GM23338 (cell line): ENCODE data around the gene RPAP2. TPM values are rescaled to one million over a fixed set of nuclear protein-coding genes. Genes with fewer than 3 reads are reported as not detected.

Experiments used
- ATAC-seq: fragments of 200-7000 bp; cut with Tn5 transposase; 3 replicates; pipeline ENCODE4 v1.9.1; 2020
- DNase-seq: peaks from one replicate; pipeline ENCODE4 v3.0.0-alpha.2; 2015; ENCODE audit warnings: low spot score
- H2AFZ ChIP-seq: fragments of 200-600 bp; sonication (generic); 2 replicates; pipeline ENCODE4 v1.8.0; 2016; ENCODE audit warnings: antibody characterized with exemption, mild to moderate bottlenecking, moderate library complexity
- H3F3A ChIP-seq: fragments of 200-600 bp; sonication (generic); replicated peaks from 2 replicates; pipeline ENCODE4 v1.8.0; 2017; ENCODE audit warnings: antibody characterized with exemption, mixed run types, low read depth
- H3K27ac ChIP-seq: fragments of 200-600 bp; sonication (generic); 2 replicates; pipeline ENCODE4 v1.6.1; 2016; ENCODE audit warnings: low read depth
- H3K27me3 ChIP-seq: fragments of 200-600 bp; sonication (generic); 2 replicates; pipeline ENCODE4 v1.8.0; 2016; ENCODE audit warnings: mild to moderate bottlenecking, mixed run types, moderate library complexity; ENCODE audit not compliant: insufficient read depth
- H3K36me3 ChIP-seq: fragments of 200-600 bp; sonication (generic); 2 replicates; pipeline ENCODE4 v1.8.0; 2016; ENCODE audit warnings: mild to moderate bottlenecking; ENCODE audit not compliant: insufficient read depth
- H3K4me1 ChIP-seq: fragments of 200-600 bp; sonication (generic); 2 replicates; pipeline ENCODE4 v1.8.0; 2016; ENCODE audit warnings: mild to moderate bottlenecking, moderate library complexity; ENCODE audit not compliant: insufficient read depth
- H3K4me2 ChIP-seq: fragments of 200-600 bp; sonication (generic); 2 replicates; pipeline ENCODE4 v1.7.1; 2017; ENCODE audit warnings: mixed run types
- H3K4me3 ChIP-seq: fragments of 200-600 bp; sonication (generic); 2 replicates; pipeline ENCODE4 v1.6.1; 2016; ENCODE audit warnings: mixed run types
- H3K79me2 ChIP-seq: fragments of 200-600 bp; sonication (generic); replicated peaks from 2 replicates; pipeline ENCODE4 v1.8.0; 2017; ENCODE audit warnings: mild to moderate bottlenecking; ENCODE audit not compliant: insufficient read depth
- H3K9me2 ChIP-seq: fragments of 200-600 bp; sonication (generic); 2 replicates; pipeline ENCODE4 v1.8.0; 2017; ENCODE audit not compliant: insufficient read depth
- H4K20me1 ChIP-seq: fragments of 200-600 bp; sonication (generic); replicated peaks from 2 replicates; pipeline ENCODE4 v1.8.0; 2017; ENCODE audit warnings: mild to moderate bottlenecking; ENCODE audit not compliant: insufficient read depth
- H3K27ac Mint-ChIP-seq: 2 replicates; pipeline ENCODE4 v1.8.0; 2020; ENCODE audit warnings: inconsistent platforms, mild to moderate bottlenecking, moderate library complexity, mixed read lengths
- H3K27me3 Mint-ChIP-seq: 3 replicates; pipeline ENCODE4 v1.8.0; 2022; ENCODE audit warnings: low read depth, mild to moderate bottlenecking, moderate library complexity, mixed read lengths, inconsistent platforms; ENCODE audit not compliant: insufficient read depth, poor library complexity
- H3K36me3 Mint-ChIP-seq: 3 replicates; pipeline ENCODE4 v1.8.0; 2021; ENCODE audit warnings: low read depth, mild to moderate bottlenecking, inconsistent platforms, moderate library complexity, mixed read lengths
- H3K4me1 Mint-ChIP-seq: 3 replicates; pipeline ENCODE4 v1.8.0; 2020; ENCODE audit warnings: mild to moderate bottlenecking, inconsistent platforms, mixed read lengths
- H3K4me3 Mint-ChIP-seq: 3 replicates; pipeline ENCODE4 v1.8.0; 2021; ENCODE audit warnings: moderate library complexity, mild to moderate bottlenecking, inconsistent platforms, mixed read lengths
- H3K9me3 Mint-ChIP-seq: 3 replicates; pipeline ENCODE4 v1.8.0; 2020; ENCODE audit warnings: moderate library complexity, mild to moderate bottlenecking, inconsistent platforms, mixed read lengths
- CREB1 ChIP-seq: fragments of 250-450 bp; sonication (Bioruptor Pico); IDR thresholded peaks from 2 replicates; pipeline ENCODE4 v1.5.0; 2020; ENCODE audit warnings: low read depth, mild to moderate bottlenecking, moderate library complexity
- ETS1 ChIP-seq: IDR thresholded peaks from 2 replicates; pipeline ENCODE4 v1.6.1; 2016; ENCODE audit warnings: antibody characterized with exemption
- EZH2phosphoT487 ChIP-seq: fragments of 200-600 bp; sonication (generic); IDR thresholded peaks from one replicate; pipeline ENCODE4 v1.8.1; 2018; ENCODE audit warnings: antibody characterized with exemption; ENCODE audit not compliant: unreplicated experiment
- JUNB ChIP-seq: IDR thresholded peaks from one replicate; pipeline ENCODE4 v1.6.1; 2016; ENCODE audit warnings: antibody characterized with exemption; ENCODE audit not compliant: unreplicated experiment
- NANOG ChIP-seq: IDR thresholded peaks from 2 replicates; pipeline ENCODE4 v1.6.1; 2016; ENCODE audit warnings: antibody characterized with exemption, borderline replicate concordance
- REST ChIP-seq: IDR thresholded peaks from one replicate; pipeline ENCODE4 v1.6.1; 2018; ENCODE audit warnings: antibody characterized with exemption; ENCODE audit not compliant: unreplicated experiment
- STAT1 ChIP-seq: IDR thresholded peaks from one replicate; pipeline ENCODE4 v1.6.1; 2016; ENCODE audit warnings: antibody characterized with exemption; ENCODE audit not compliant: unreplicated experiment
- ZNF331 ChIP-seq: fragments of 250-450 bp; sonication (Bioruptor Pico); IDR thresholded peaks from 2 replicates; pipeline ENCODE4 v1.5.0; 2020; ENCODE audit warnings: low read depth, mild to moderate bottlenecking, moderate library complexity
- ZNF462 ChIP-seq: fragments of 250-450 bp; sonication (Bioruptor Pico); IDR thresholded peaks from 2 replicates; pipeline ENCODE4 v1.5.0; 2020; ENCODE audit warnings: mild to moderate bottlenecking, moderate library complexity
- polyA plus RNA-seq: library from polyadenylated mRNA; unstranded; fragments of >200 nt; fragmentation: Nextera tagmentation; extraction: Ambion mirVana; gene quantifications from 2 replicates; pipeline ENCODE4 v1.2.1, GENCODE V29; 2016
- total RNA-seq: library from RNA; depleted of rRNA; stranded (reverse); fragments of >200 nt; shearing (Covaris generic); gene quantifications from 2 replicates; pipeline ENCODE4 v1.2.3, GENCODE V29; 2014

Gene RPAP2
- total and polyA plus RNA-seq, 2 experiments from 2014 or later: 26.6 to 30.4 TPM

DNA sequence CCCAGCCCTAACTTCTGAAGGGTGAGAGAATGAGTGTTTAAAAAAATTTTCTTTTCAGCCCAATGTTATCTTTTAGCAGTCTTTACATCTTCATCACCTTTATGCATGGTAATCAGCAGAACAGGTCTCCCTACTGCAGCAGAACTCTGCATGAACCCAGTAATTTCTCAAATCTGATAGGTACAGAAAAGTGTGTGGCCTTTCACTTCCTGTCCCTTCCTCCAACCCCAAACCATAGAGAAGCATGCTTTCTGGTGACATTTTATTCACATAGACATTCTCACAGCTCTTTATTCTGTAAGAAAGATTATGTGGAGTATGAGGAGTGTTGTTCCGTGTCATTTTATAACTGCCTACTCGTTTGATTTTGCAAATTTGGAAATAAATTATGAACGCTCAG, 68.6 kb downstream of the RPAP2 start (continued):
- TF ChIP-seq ZNF462: no peak

DNA sequence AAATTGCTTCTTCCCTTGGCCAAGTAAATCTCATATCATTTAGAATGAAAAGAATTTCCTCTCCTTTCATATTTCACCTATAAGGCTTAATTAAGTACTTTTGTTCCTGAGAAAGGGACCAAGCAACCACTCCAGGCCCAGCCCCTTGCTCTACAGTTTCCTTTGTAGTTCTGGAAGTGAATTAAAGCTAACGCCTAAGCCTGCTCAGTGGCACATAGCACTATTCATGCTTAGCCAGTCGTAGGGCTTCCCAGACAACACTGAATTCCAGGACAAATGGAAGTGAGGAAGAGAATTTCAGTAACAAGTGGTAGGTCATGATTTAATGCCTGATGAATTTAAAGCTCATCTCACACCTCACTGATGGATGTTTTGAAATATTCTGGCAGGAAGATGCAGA, 73.3 kb downstream of the RPAP2 start:
- Histone ChIP-seq H3K27ac (no peak overlapping the region), H3K79me2 (no peaks in the 10 kb centered on the region), H3K4me1 (no peaks in the 10 kb centered on the region), H2AFZ (no peak overlapping the region), H3K4me3 (no peak overlapping the region), H3F3A (no peaks in the 10 kb centered on the region), H3K9me2 (no peaks in the 10 kb centered on the region), H4K20me1 (no peaks in the 10 kb centered on the region), H3K36me3 (0 out of 2 replicates have a peak, but pooled peaks cover 3% of the 10 kb centered on the region), H3K4me2 (no peak overlapping the region), H3K27me3 (no peaks in the 10 kb centered on the region)
- Mint-ChIP-seq H3K4me1 (no peaks in the 10 kb centered on the region), H3K27ac (no peak overlapping the region), H3K27me3 (no peaks in the 10 kb centered on the region), H3K36me3 (no peaks in the 10 kb centered on the region), H3K4me3 (no peak overlapping the region), H3K9me3 (no peaks in the 10 kb centered on the region)
- ATAC-seq: peak; percentile 43; the same call in 1 of the 3 replicates
- peak; percentile 8 for DNase-seq
- TF ChIP-seq REST (no peak), ZNF331 (no peak), ETS1 (no peak), NANOG (no peak), CREB1 (CRISPR knock-in tag) (no peak), STAT1 (no peak), JUNB (no peak), EZH2phosphoT487 (no peak)
